GM12878 (cell line): ENCODE measurements around the gene RBM19. TPM values are rescaled to one million over a fixed set of nuclear protein-coding genes. Genes with fewer than 3 reads are reported as not detected.

Source experiments
- ATAC-seq: fragments of 200-7000 bp; cut with Tn5 transposase; 3 replicates; pipeline ENCODE4 v1.9.1; 2020; ENCODE audit warnings: mild to moderate bottlenecking, moderate library complexity
- BruUV-seq: library from RNA; stranded (reverse); fragments of 400-500 nt; replicated peaks from 2 replicates; lab custom pipeline; 2021; lab: Mats Ljungman, UMichigan
- CTCF ChIA-PET: fragments of 300-600 bp; sonication (Branson Sonifier 250); formaldehyde crosslinking; extraction: SDS; loops from one replicate; lab custom pipeline; 2021; ENCODE audit warnings: inconsistent platforms; lab: Yijun Ruan, JAX
- POLR2A ChIA-PET: fragments of 350-600 bp; formaldehyde crosslinking; extraction: SDS; loops from one replicate; lab custom pipeline; 2021; ENCODE audit warnings: inconsistent platforms; lab: Charles Lee
- RAD21 ChIA-PET: fragments of 300-600 bp; sonication (Branson Sonifier 250); formaldehyde crosslinking; loops from one replicate; lab custom pipeline; 2023; ENCODE audit warnings: antibody characterized with exemption; ENCODE audit not compliant: unreplicated experiment; lab: Charles Lee
- SMC1A ChIA-PET: fragments of 300-600 bp; sonication (Branson Sonifier 250); formaldehyde crosslinking; loops from one replicate; lab custom pipeline; 2023; ENCODE audit not compliant: unreplicated experiment, uncharacterized antibody; lab: Charles Lee
- DNase-seq: peaks from one replicate; pipeline ENCODE4 v3.0.0-alpha.2; 2011; ENCODE audit warnings: low read depth, low spot score
- FAIRE-seq: peaks from 3 replicates; lab custom pipeline; 2011; peaks lifted over from hg19 to GRCh38; lab: Jason Lieb, UNC
- H2AFZ ChIP-seq: 2 replicates; pipeline ENCODE4 v1.6.0; 2011; ENCODE audit warnings: low read depth, low read length, control low read depth; ENCODE audit not compliant: control insufficient read depth
- H3K27ac ChIP-seq: 2 replicates; pipeline ENCODE4 v1.5.1; 2011; ENCODE audit warnings: control low read depth; ENCODE audit not compliant: control insufficient read depth, insufficient read depth
- H3K27me3 ChIP-seq, 2 experiments: replicated peaks in 1 of 2; 2 replicates each; pipeline versions ENCODE4 v1.6.0 to v1.6.1; 2011; ENCODE audit warnings: low read length in 1 of 2; ENCODE audit not compliant: control insufficient read depth in 2 of 2, insufficient read depth in 2 of 2
- H3K36me3 ChIP-seq, 2 experiments: 2 replicates each; pipeline ENCODE4 v1.5.1; 2011; ENCODE audit warnings: low read length in 1 of 2; ENCODE audit not compliant: control insufficient read depth in 2 of 2, insufficient read depth in 2 of 2
- H3K4me1 ChIP-seq: 2 replicates; pipeline ENCODE4 v1.6.1; 2011; ENCODE audit warnings: mild to moderate bottlenecking, low read length, moderate library complexity, mixed read lengths; ENCODE audit not compliant: control insufficient read depth, insufficient read depth
- H3K4me2 ChIP-seq: 2 replicates; pipeline ENCODE4 v1.6.0; 2011; ENCODE audit warnings: control low read depth; ENCODE audit not compliant: control insufficient read depth, insufficient read depth
- H3K4me3 ChIP-seq: fragments of 200-600 bp; sonication (generic); 2 replicates; pipeline ENCODE4 v1.5.1; 2016
- H3K79me2 ChIP-seq: 2 replicates; pipeline ENCODE4 v1.6.0; 2011; ENCODE audit warnings: low read length; ENCODE audit not compliant: control insufficient read depth, insufficient read depth
- H3K9ac ChIP-seq: 2 replicates; pipeline ENCODE4 v1.8.0; 2011; ENCODE audit warnings: low read length, control low read depth, mixed read lengths; ENCODE audit not compliant: control insufficient read depth, insufficient read depth
- H3K9me3 ChIP-seq: replicated peaks from 3 replicates; pipeline ENCODE4 v1.5.1; 2011; ENCODE audit warnings: mild to moderate bottlenecking, low read length; ENCODE audit not compliant: control insufficient read depth, insufficient read depth
- H4K20me1 ChIP-seq: 2 replicates; pipeline ENCODE4 v1.6.0; 2011; ENCODE audit not compliant: control insufficient read depth, insufficient read depth
- ASH2L ChIP-seq: fragments of 300-600, 200-600 bp; sonication (generic); IDR thresholded peaks from 2 replicates; pipeline ENCODE4 v1.6.1; 2017; ENCODE audit warnings: low read depth, mild to moderate bottlenecking, borderline replicate concordance
- ATF3 ChIP-seq: IDR thresholded peaks from 2 replicates; pipeline ENCODE4 v1.6.1; 2011; ENCODE audit warnings: low read depth, mild to moderate bottlenecking, low read length, moderate library complexity, borderline replicate concordance; ENCODE audit errors: extremely low read depth
- ATF7 ChIP-seq: fragments of 450-650 bp; IDR thresholded peaks from 2 replicates; pipeline ENCODE4 v1.6.1; 2016; ENCODE audit warnings: low read depth, mild to moderate bottlenecking
- BCLAF1 ChIP-seq: fragments of 450-650 bp; IDR thresholded peaks from 2 replicates; pipeline ENCODE4 v1.6.1; 2017; ENCODE audit warnings: antibody characterized with exemption, mild to moderate bottlenecking, moderate library complexity
- BHLHE40 ChIP-seq, 2 experiments: fragments of 450-650 bp in 1 of 2; IDR thresholded peaks; 2 replicates each; pipeline ENCODE4 v1.6.1; 2011 to 2017; ENCODE audit warnings: low read depth in 2 of 2, borderline replicate concordance in 1 of 2, improper control_type of control experiment in 1 of 2, low read length in 1 of 2, mild to moderate bottlenecking in 1 of 2
- CBX5 ChIP-seq: sonication (generic); IDR thresholded peaks from 2 replicates; pipeline ENCODE4 v1.6.1; 2016; ENCODE audit warnings: low read depth, moderate library complexity, mild to moderate bottlenecking, inconsistent platforms
- EED ChIP-seq: sonication (generic); IDR thresholded peaks from 2 replicates; pipeline ENCODE4 v1.6.1; 2016; ENCODE audit warnings: antibody characterized with exemption, low read depth
- FOS ChIP-seq: IDR thresholded peaks from 3 replicates; pipeline ENCODE4 v1.6.1; 2011; ENCODE audit warnings: borderline replicate concordance; ENCODE audit not compliant: insufficient read length; ENCODE audit errors: extremely low read depth
- FOXM1 ChIP-seq: IDR thresholded peaks from 2 replicates; pipeline ENCODE4 v1.6.1; 2012; ENCODE audit warnings: low read depth, mild to moderate bottlenecking, inconsistent platforms, low read length, moderate library complexity
- KLF5 ChIP-seq: fragments of 450-650 bp; IDR thresholded peaks from 2 replicates; pipeline ENCODE4 v1.6.1; 2014; ENCODE audit warnings: mild to moderate bottlenecking; ENCODE audit not compliant: partially characterized antibody
- MXI1 ChIP-seq: fragments of 150-350 bp; IDR thresholded peaks from 2 replicates; pipeline ENCODE4 v1.6.1; 2011; ENCODE audit warnings: low read depth, mild to moderate bottlenecking, inconsistent platforms, low read length, improper control_type of control experiment
- PBX3 ChIP-seq: IDR thresholded peaks from 2 replicates; pipeline ENCODE4 v1.6.1; 2011; ENCODE audit warnings: mild to moderate bottlenecking, low read depth, low read length, moderate library complexity; ENCODE audit not compliant: insufficient replicate concordance
- PML ChIP-seq: IDR thresholded peaks from 2 replicates; pipeline ENCODE4 v1.6.1; 2012; ENCODE audit warnings: low read length, inconsistent platforms
- POLR2AphosphoS2 ChIP-seq: IDR thresholded peaks from 2 replicates; pipeline ENCODE4 v1.6.1; 2011; ENCODE audit warnings: low read depth, mild to moderate bottlenecking, low read length, improper control_type of control experiment, moderate library complexity
- RELA ChIP-seq: fragments of 450-650 bp; IDR thresholded peaks from 2 replicates; pipeline ENCODE4 v1.8.0; 2014; ENCODE audit warnings: borderline replicate concordance; ENCODE audit not compliant: partially characterized antibody
- SIN3A ChIP-seq: IDR thresholded peaks from 2 replicates; pipeline ENCODE4 v1.6.1; 2012; ENCODE audit warnings: low read depth, low read length, improper control_type of control experiment
- SUPT20H ChIP-seq: IDR thresholded peaks from 2 replicates; pipeline ENCODE4 v1.6.1; 2011; ENCODE audit warnings: low read depth, mild to moderate bottlenecking, low read length, moderate library complexity, borderline replicate concordance; ENCODE audit not compliant: control insufficient read depth
- TCF12 ChIP-seq: IDR thresholded peaks from 2 replicates; pipeline ENCODE4 v1.6.1; 2011; ENCODE audit warnings: low read depth, mild to moderate bottlenecking, low read length
- ZNF274 ChIP-seq: IDR thresholded peaks from one replicate; pipeline ENCODE4 v1.8.0; 2011; ENCODE audit not compliant: insufficient read length, insufficient read depth
- ZZZ3 ChIP-seq: IDR thresholded peaks from 2 replicates; pipeline ENCODE4 v1.6.1; 2011; ENCODE audit warnings: low read depth; ENCODE audit not compliant: control insufficient read depth, insufficient read length
- WGBS: methylation state at CpG from one replicate; pipeline ENCODE4 v1.1.6; 2016; ENCODE audit warnings: low lambda C conversion rate; ENCODE audit not compliant: insufficient replicate concordance, insufficient coverage; ENCODE audit errors: missing lambda C conversion rate; 5-methylcytosine and 5-hydroxymethylcytosine counted together
- in situ Hi-C: fragments of 300-500 bp; cut with MboI; formaldehyde crosslinking; loops from 9 replicates; pipeline ENCODE4 v1.14.3; 2018; ENCODE audit warnings: mixed read lengths
- intact Hi-C: fragments of 100-400 bp; cut with micrococcal nuclease; formaldehyde crosslinking; loops from one replicate; pipeline ENCODE4 v1.14.2; 2022; ENCODE audit not compliant: unreplicated experiment
- polyA plus RNA-seq, 11 experiments: library from polyadenylated mRNA; depleted of rRNA in 4 of 11; unstranded in 6 of 11; stranded (reverse) in 5 of 11; fragments of >200 nt; fragmentation: Nextera tagmentation in 4 of 11; fragmentation: Illumina TruSeq in 1 of 11; extraction: Ambion mirVana in 4 of 11; extraction: Trizol in 1 of 11; gene quantifications; 1 replicate in 1 of 11; 2 replicates in 10 of 11; pipeline versions ENCODE4 v1.2.1 to v1.2.3, GENCODE V29; 2011 to 2016; ENCODE audit warnings: inconsistent platforms in 2 of 11, missing spikeins in 2 of 11, low read depth in 1 of 11
- total RNA-seq, 4 experiments: library from RNA; depleted of rRNA in 3 of 4; stranded (reverse); fragments of >200 nt in 3 of 4; fragmentation: Illumina TruSeq in 1 of 4; extraction: Trizol in 1 of 4; gene quantifications; 2 replicates each; pipeline versions ENCODE4 v1.2.1 to v1.2.3, GENCODE V29; 2013 to 2021

RBM19 gene
- total and polyA plus RNA-seq, 10 of the 15 experiments (the other 5 are each of a cell fraction or from before 2014, with no cell fraction given): 4.2 to 42.9 (median 28.4) TPM

GRCh38 chr12:113778432-113779132 is 187.5 kb downstream of the RBM19 start:
- ChIA-PET SMC1A (no interaction called here), RAD21 (no interaction called here), POLR2A (no interaction called here), CTCF (no interaction called here)
- H3K9ac ChIP-seq: no peak overlapping the region
- no peak for TF ChIP-seq BHLHE40 (IDR thresholded peaks at IDR 0.05; ENCODE audit: borderline replicate concordance in 1 of 2, low read depth in 2 of 2, low read length in 1 of 2)
- no peak for TF ChIP-seq FOXM1
- TF ChIP-seq MXI1: no peak
- TF ChIP-seq ATF7: no peak
- no peak for TF ChIP-seq PBX3
- no peak for TF ChIP-seq PML
- no peak for TF ChIP-seq ZZZ3
- TF ChIP-seq EED: no peak
- TF ChIP-seq SIN3A: no peak
- no peak for TF ChIP-seq RELA
- no peak for TF ChIP-seq KLF5
- no peak for TF ChIP-seq SUPT20H
- no peak for TF ChIP-seq BCLAF1
- no peak for TF ChIP-seq ZNF274
- TF ChIP-seq TCF12: no peak
- TF ChIP-seq ATF3: no peak
- no peak for TF ChIP-seq FOS
- no peak for TF ChIP-seq ASH2L
- no peak for TF ChIP-seq CBX5
- no peak for TF ChIP-seq POLR2AphosphoS2
- no TSS peak for BruUV-seq
- H3K4me3 ChIP-seq: no peak overlapping the region
- ATAC-seq (no peak), DNase-seq (no peak), FAIRE-seq (no peak)
- no peak overlapping the region for H3K27ac ChIP-seq
- intact Hi-C loops: no loop called here
- no peak overlapping the region for H2AFZ ChIP-seq
- no peaks in the 10 kb centered on the region for H3K9me3 ChIP-seq
- no peaks in the 10 kb centered on the region for H3K4me1 ChIP-seq
- no peak overlapping the region for H3K4me2 ChIP-seq
- H3K36me3 ChIP-seq: no peaks in the 10 kb centered on the region
- 44% methylated on average over 12 of the region's 12 CpGs for WGBS
- in situ Hi-C loops: no loop called here
- H4K20me1 ChIP-seq: no peaks in the 10 kb centered on the region
- no peaks in the 10 kb centered on the region for H3K79me2 ChIP-seq
- H3K27me3 ChIP-seq: no peaks in the 10 kb centered on the region
